HEK293T (cell line): ENCODE results near the gene SNX9.

Experiments used
- CTCF ChIA-PET: fragments of 350-600 bp; formaldehyde crosslinking; extraction: SDS; loops from one replicate; lab custom pipeline; 2021; ENCODE audit warnings: antibody characterized with exemption, inconsistent platforms; lab: Yijun Ruan, JAX
- POLR2A ChIA-PET: fragments of 350-600 bp; formaldehyde crosslinking; extraction: SDS; loops from one replicate; lab custom pipeline; 2020; ENCODE audit warnings: antibody characterized with exemption, inconsistent platforms; lab: Yijun Ruan, JAX
- DNase-seq: peaks from one replicate; pipeline ENCODE4 v3.0.0; 2012; ENCODE audit warnings: mixed read lengths; ENCODE audit errors: extremely low spot score
- ARNT ChIP-seq: fragments of 450-650 bp; IDR thresholded peaks from 2 replicates; pipeline ENCODE4 v1.6.1; 2017; ENCODE audit warnings: mild to moderate bottlenecking
- BHLHE40 ChIP-seq: fragments of 450-650 bp; IDR thresholded peaks from 2 replicates; pipeline ENCODE4 v1.6.1; 2016; ENCODE audit warnings: mild to moderate bottlenecking, moderate library complexity, borderline replicate concordance
- CTBP1 ChIP-seq: fragments of 450-650 bp; IDR thresholded peaks from 2 replicates; pipeline ENCODE4 v1.6.1; 2016; ENCODE audit warnings: borderline replicate concordance
- ELF4 ChIP-seq: fragments of 450-650 bp; IDR thresholded peaks from 2 replicates; pipeline ENCODE4 v1.6.1; 2017; ENCODE audit warnings: antibody characterized with exemption
- FOXA1 ChIP-seq: fragments of 450-650 bp; IDR thresholded peaks from 2 replicates; pipeline ENCODE4 v1.6.1; 2016; ENCODE audit warnings: mild to moderate bottlenecking
- FOXK2 ChIP-seq: fragments of 450-650 bp; IDR thresholded peaks from 2 replicates; pipeline ENCODE4 v1.6.1; 2016; ENCODE audit warnings: mild to moderate bottlenecking
- FOXM1 ChIP-seq: fragments of 450-650 bp; IDR thresholded peaks from 2 replicates; pipeline ENCODE4 v1.6.1; 2017; ENCODE audit warnings: mild to moderate bottlenecking, borderline replicate concordance
- HDGF ChIP-seq: fragments of 450-650 bp; IDR thresholded peaks from 2 replicates; pipeline ENCODE4 v1.6.1; 2017; ENCODE audit warnings: antibody characterized with exemption, borderline replicate concordance
- L3MBTL2 ChIP-seq: fragments of 450-650 bp; conservative IDR thresholded peaks from 2 replicates; pipeline ENCODE4 v1.6.1; 2016; ENCODE audit warnings: mild to moderate bottlenecking
- LEF1 ChIP-seq: fragments of 450-650 bp; IDR thresholded peaks from 2 replicates; pipeline ENCODE4 v1.6.1; 2017; ENCODE audit warnings: mild to moderate bottlenecking, borderline replicate concordance
- NFRKB ChIP-seq: fragments of 450-650 bp; IDR thresholded peaks from 2 replicates; pipeline ENCODE4 v1.6.1; 2016; ENCODE audit warnings: mild to moderate bottlenecking, moderate library complexity
- PKNOX1 ChIP-seq: fragments of 450-650 bp; IDR thresholded peaks from 2 replicates; pipeline ENCODE4 v1.6.1; 2016
- SP1 ChIP-seq: fragments of 450-650 bp; IDR thresholded peaks from 2 replicates; pipeline ENCODE4 v1.6.1; 2017
- SUZ12 ChIP-seq: fragments of 450-650 bp; IDR thresholded peaks from 2 replicates; pipeline ENCODE4 v1.6.1; 2016; ENCODE audit warnings: mild to moderate bottlenecking
- TARDBP ChIP-seq: fragments of 450-650 bp; IDR thresholded peaks from 2 replicates; pipeline ENCODE4 v1.6.1; 2016
- ZNF384 ChIP-seq: fragments of 450-650 bp; IDR thresholded peaks from 2 replicates; pipeline ENCODE4 v1.6.1; 2016

SNX9 gene

GRCh38 chr6:157861814-157862213, 38.8 kb downstream of the SNX9 start:
- no peak for TF ChIP-seq ARNT
- no peak for TF ChIP-seq PKNOX1
- no peak for TF ChIP-seq NFRKB
- TF ChIP-seq SUZ12 = no peak
- no peak for TF ChIP-seq CTBP1
- no peak for TF ChIP-seq TARDBP
- no peak for TF ChIP-seq SP1
- no peak for TF ChIP-seq ZNF384
- no peak for TF ChIP-seq FOXM1
- no peak for TF ChIP-seq L3MBTL2
- TF ChIP-seq ELF4 = no peak
- no peak for TF ChIP-seq FOXA1
- no peak for TF ChIP-seq BHLHE40
- no peak for TF ChIP-seq HDGF
- no peak for TF ChIP-seq FOXK2
- TF ChIP-seq LEF1 = no peak
- no peak for DNase-seq
- ChIA-PET CTCF (interaction anchor here (1.2 kb wide), 1 partner anchor 11 kb away, joined by 4 read pairs; no protein-coding TSS in a partner anchor), POLR2A (interaction anchor here (1.1 kb wide), 1 partner anchor 27 kb away, joined by 3 read pairs; no protein-coding TSS in a partner anchor)

GRCh38 chr6:157862706-157863105, 39.7 kb downstream of the SNX9 start:
- ChIA-PET POLR2A (interaction anchor here (1.2 kb wide), 1 partner anchor 10 kb away, joined by 5 read pairs; no protein-coding TSS in a partner anchor), CTCF (interaction anchor here (1.4 to 1.6 kb wide), 2 partner anchors 11 to 106 kb away, joined by 5 to 13 read pairs; no protein-coding TSS in a partner anchor)
- TF ChIP-seq NFRKB (no peak), PKNOX1 (peak; percentile 62; the same call in 1 of the 2 replicates)
- DNase-seq = no peak

GRCh38 chr6:157864185-157864761, 41.2 kb downstream of the SNX9 start:
- DNase-seq = no peak
- POLR2A ChIA-PET = no interaction called here
- no peak for TF ChIP-seq TARDBP
- TF ChIP-seq ARNT = no peak
- TF ChIP-seq PKNOX1 = no peak
- TF ChIP-seq L3MBTL2 = no peak
- TF ChIP-seq HDGF = no peak
- no peak for TF ChIP-seq SUZ12
- TF ChIP-seq ZNF384 = no peak
- no peak for TF ChIP-seq SP1
- no peak for TF ChIP-seq FOXM1
- no peak for TF ChIP-seq FOXK2
- TF ChIP-seq BHLHE40 = no peak
- no peak for TF ChIP-seq NFRKB
- no peak for TF ChIP-seq FOXA1
- no peak for TF ChIP-seq ELF4
- TF ChIP-seq CTBP1 = no peak
- no peak for TF ChIP-seq LEF1
- CTCF ChIA-PET = no interaction called here

GRCh38 chr6:157865249-157865648, 42.2 kb downstream of the SNX9 start:
- POLR2A ChIA-PET = no interaction called here
- CTCF ChIA-PET = no interaction called here
- TF ChIP-seq LEF1 = no peak
- TF ChIP-seq PKNOX1 = no peak
- no peak for TF ChIP-seq NFRKB
- TF ChIP-seq BHLHE40 = no peak
- TF ChIP-seq SUZ12 = no peak
- no peak for TF ChIP-seq FOXK2
- no peak for TF ChIP-seq HDGF
- TF ChIP-seq FOXA1 = no peak
- TF ChIP-seq SP1 = no peak
- DNase-seq = no peak

GRCh38 chr6:157867155-157867559, 44.1 kb downstream of the SNX9 start:
- no peak for DNase-seq
- ChIA-PET CTCF (no interaction called here), POLR2A (no interaction called here)
- TF ChIP-seq ELF4 (no peak), CTBP1 (no peak), FOXK2 (no peak), FOXA1 (no peak), L3MBTL2 (no peak), LEF1 (no peak), SUZ12 (no peak), FOXM1 (no peak), BHLHE40 (no peak), ARNT (no peak), HDGF (no peak), NFRKB (no peak), PKNOX1 (no peak), SP1 (no peak), ZNF384 (no peak), TARDBP (no peak)
